NT2/D1 (cell line): ENCODE results near the gene DRGX.

Experiments used
- SUZ12 ChIP-seq: IDR thresholded peaks from 2 replicates; pipeline ENCODE4 v1.6.1; 2011; ENCODE audit not compliant: insufficient read length, insufficient read depth; ENCODE audit errors: extremely low read depth
- YY1 ChIP-seq: IDR thresholded peaks from 2 replicates; pipeline ENCODE4 v1.6.1; 2011; ENCODE audit not compliant: insufficient read length, insufficient read depth
- ZNF274 ChIP-seq: IDR thresholded peaks from 2 replicates; pipeline ENCODE4 v1.6.1; 2011; ENCODE audit warnings: mild to moderate bottlenecking, low read depth, low read length

DNA sequence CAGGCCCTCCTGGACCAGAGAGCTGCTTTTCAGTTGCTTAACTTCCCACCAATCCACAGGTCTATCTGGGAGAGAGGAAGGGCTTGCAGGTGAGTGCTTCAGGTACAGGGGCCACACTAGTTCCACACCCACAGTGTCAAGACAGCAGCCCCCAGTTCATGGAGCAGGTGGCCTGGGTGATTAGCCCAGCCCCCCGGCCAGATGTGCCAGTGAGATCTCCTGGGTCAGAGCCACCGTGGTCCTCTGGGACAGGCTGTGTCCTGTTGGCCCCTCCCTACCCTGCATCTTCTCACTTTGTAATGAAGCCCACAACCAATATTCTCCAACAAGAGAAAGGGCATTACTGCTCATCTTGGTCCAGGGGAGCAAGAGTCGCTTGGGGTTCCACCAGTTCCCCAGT lies 30.6 kb downstream of the DRGX start:
- TF ChIP-seq YY1, result no peak
- no peak for TF ChIP-seq ZNF274
- TF ChIP-seq SUZ12, result no peak
